DMS114 treated with DMSO at 0.1 percent for 48 hours (cell line): Measurements from ENCODE around the gene GATA2.

Source experiments
- DNase-seq: peaks from one replicate; lab custom pipeline; 2025; ENCODE audit not compliant: unreplicated experiment; lab: John Stamatoyannopoulos, UW

GATA2 gene

GRCh38 chr3:128492671-128493569 lies at the start of gene GATA2:
TSS of gene GATA2 (minus strand) at chr3:128493201. CDS start at chr3:128487031, 6,170 bp downstream.
- DNase-seq: no peak

GRCh38 chr3:128541246-128541645 lies 48.2 kb upstream of the GATA2 start:
- no peak for DNase-seq

- DNase-seq: no peak
Observed at GRCh38 chr3:128539376-128539775, 46.4 kb upstream of the GATA2 start.

- DNase-seq: no peak
Observed at GRCh38 chr3:128537091-128537703, 44.2 kb upstream of the GATA2 start.

- no peak for DNase-seq
Observed at GRCh38 chr3:128532012-128532983, 39.3 kb upstream of the GATA2 start.

GRCh38 chr3:128524374-128525299 lies 31.6 kb upstream of the GATA2 start:
- no peak for DNase-seq

- DNase-seq: no peak
Observed at GRCh38 chr3:128523591-128523990, 30.6 kb upstream of the GATA2 start.

- DNase-seq: no peak
Observed at GRCh38 chr3:128521715-128522114, 28.7 kb upstream of the GATA2 start.

GRCh38 chr3:128518587-128519490 lies 25.8 kb upstream of the GATA2 start:
- no peak for DNase-seq

GRCh38 chr3:128517648-128518047 lies 24.6 kb upstream of the GATA2 start:
- no peak for DNase-seq

- DNase-seq: no peak
Observed at GRCh38 chr3:128515967-128516366, 23.0 kb upstream of the GATA2 start.

GRCh38 chr3:128508852-128509251 lies 15.9 kb upstream of the GATA2 start:
- no peak for DNase-seq

GRCh38 chr3:128506754-128507153 lies 13.8 kb upstream of the GATA2 start:
- no peak for DNase-seq

GRCh38 chr3:128505771-128506170 lies 12.8 kb upstream of the GATA2 start:
- DNase-seq: no peak

GRCh38 chr3:128504963-128505730 lies 12.1 kb upstream of the GATA2 start:
- no peak for DNase-seq

- DNase-seq: no peak
Observed at GRCh38 chr3:128504533-128504915, 11.5 kb upstream of the GATA2 start.

- no peak for DNase-seq
Observed at GRCh38 chr3:128503751-128504532, 10.9 kb upstream of the GATA2 start.
